HG03066 (cell line): ENCODE data around the gene TJP2.

ENCODE experiments used
- ATAC-seq: cut with Tn5 transposase; IDR thresholded peaks from one replicate; pipeline ENCODE4 v1.9.1; 2021; ENCODE audit warnings: low read depth; ENCODE audit not compliant: unreplicated experiment

Gene TJP2

DNA sequence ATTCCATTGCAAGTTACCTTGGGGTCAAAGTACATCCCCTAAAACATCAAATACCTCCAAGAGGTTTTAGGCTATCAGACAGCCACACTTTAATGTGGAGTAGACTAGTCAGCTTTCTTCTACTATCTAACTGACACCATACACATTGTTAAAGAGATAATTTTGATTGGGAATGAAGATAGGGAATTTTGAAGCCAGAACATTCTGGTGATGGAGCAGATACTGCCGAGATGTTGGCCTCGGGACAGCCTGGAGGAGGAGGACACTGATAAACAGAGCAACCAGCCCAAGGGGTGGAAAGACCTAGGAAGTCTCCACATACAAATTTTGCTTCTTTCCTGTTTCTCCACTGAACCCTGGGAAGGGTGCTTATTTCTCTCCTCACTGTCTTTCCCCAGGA is 14.9 kb downstream of the TJP2 start:
- no peak for ATAC-seq

DNA sequence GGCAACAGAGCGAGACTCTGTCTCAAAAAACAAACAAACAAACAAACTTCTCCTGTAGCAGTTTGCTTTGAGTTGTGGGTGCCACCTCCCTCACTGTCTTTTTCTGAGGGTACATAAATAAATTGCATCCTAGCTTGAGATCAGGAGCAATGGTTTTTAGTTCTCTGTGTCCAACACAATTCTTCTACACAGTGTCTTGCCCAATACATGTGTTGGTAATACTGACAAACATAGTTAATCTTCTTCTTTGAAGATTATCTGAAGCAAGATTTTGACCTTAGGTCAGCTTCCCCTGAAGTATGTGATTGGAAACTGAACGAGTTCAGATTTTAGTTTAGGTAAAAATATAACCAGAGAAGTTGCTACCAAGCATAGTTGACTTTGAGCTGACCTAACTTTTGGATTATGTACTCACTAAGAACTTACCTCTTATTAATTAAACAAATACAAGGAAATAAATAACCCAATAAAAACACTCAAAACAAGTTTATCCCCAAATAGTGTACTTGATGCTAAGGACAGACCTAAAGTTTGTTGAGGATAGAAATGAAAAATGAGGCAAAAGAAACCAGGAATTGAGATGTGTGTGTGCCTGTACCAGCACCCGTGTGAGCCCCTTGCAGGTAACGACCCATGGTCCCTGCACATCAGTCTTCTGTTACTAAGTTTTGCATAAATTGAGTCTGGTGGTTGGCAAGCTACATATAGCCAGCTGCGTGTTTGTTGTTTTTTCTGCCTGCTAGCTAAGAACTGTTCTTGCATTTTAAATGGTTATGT is 16.2 kb downstream of the TJP2 start:
- peak; percentile 69 for ATAC-seq

DNA sequence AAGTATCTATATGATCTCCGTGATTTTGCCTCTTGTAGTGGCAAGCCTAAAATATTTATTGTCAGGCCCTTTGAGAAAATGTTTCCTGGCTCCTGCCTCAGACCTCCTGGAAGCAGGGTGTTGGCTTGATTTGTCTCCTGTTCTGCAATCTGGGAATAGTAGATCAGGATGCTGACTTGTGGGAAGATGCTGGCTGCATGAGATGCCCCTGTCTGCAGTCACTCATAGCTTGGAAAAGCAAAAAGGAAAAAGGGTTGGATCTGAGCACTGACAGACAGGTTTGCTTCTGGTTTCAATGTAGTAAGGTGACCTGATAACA is 16.7 kb downstream of the TJP2 start:
- no peak for ATAC-seq

DNA sequence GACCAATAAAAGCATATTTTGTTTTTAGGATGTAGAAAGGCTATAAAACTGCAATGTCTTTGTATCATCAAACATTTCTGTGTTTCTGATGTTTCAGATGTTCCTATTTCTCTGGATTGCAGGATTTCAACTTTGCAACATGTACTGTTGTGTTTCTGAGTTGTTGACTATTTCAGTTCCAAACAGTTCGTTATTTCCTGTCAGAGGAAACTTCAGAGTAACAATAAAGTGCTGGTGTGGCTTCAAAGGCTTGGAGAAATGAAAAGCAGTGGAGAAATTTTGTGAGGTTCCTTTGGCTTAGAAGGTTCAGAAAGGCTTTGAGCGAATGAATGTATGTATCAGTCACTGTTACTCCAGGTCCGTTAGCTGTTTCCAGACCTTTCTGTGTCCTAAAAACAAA is 17.2 kb downstream of the TJP2 start:
- no peak for ATAC-seq

DNA sequence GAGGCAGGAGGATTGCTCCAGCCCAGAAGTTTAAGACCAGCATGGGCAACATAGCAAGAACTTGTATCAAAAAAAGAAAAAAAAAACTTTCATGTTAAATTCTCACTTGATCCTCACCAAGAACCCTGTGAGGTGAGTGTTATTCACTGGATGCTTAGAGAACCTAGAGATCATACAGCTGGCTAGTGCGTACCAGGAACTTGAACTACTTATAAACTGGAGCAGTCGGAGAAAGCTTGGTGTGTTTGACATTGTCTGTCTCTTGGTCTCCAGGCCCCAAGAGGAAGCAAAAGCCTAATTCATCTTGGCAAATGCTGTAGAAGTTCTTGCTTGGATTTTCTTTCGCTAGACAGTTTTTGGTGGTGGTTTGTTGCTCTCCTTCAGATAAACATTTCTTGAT is 18.1 kb downstream of the TJP2 start:
- ATAC-seq = no peak

DNA sequence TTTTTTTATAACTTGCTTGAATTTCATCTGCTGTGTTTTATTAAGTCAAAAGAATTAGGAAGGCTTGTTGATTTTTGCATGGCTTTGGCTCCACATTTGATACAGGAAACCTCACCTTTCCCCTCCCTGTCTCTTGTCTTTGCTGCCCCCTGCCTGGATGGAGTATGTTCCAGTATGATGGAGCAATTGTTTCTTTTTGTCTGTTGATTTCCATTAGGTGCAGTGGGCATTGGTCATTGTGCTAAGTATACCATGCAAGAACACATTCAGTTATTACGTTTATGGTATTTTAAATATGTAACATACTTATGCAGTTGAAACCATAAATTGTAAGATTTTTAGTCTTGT is 19.6 kb downstream of the TJP2 start:
- ATAC-seq = no peak

DNA sequence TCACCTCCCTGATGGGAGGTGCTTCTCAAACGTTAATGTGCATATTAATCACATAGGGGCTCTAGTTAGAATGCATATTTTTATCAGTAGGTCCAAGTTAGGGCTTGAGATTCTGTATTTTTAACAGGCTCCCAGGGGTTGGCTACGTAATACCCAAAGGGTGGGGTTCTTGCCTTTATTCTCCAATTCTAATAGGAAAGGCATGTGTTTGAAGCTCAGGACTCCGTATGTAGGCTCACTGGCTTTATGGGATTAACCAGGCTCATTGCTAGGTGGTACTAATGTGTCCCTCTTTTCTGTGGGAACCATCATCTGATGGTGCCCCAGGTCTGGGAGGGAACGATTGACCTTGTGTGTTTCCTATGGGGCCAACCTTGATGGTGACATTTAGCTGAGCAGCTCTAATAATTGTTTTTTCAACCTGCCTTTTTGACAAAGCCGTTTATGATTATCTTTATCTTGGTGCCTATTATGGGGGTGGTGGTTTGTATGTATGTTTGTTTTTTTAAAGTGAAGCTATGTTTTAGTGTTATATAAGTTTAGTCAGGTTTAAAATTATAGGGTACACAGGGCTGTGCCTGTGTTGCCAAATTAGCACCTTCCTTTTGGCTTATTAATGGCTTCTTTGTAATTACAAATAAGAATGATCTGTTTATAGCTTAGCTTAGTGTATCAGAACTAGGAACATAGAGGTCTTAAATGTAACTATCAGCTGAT is 20.8 kb downstream of the TJP2 start:
- no peak for ATAC-seq

DNA sequence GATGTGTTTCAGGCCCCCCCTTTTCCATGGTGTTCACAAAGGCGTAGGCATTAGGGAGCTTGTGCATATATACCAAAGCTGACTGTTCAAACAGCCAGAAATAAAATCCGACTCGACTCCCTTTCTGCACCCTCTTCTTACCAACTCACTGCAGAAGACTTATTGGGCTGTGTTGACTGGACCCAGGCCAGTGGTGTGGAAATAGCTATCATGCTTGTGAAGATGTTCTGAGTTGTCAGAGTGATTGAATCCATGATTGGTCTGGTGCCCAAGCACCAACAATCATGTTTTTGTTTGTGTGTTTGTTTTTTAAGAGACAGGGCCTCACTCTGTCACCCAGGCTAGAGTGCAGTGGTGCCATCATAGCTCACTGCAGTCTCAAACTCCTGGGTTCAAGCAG is 21.6 kb downstream of the TJP2 start:
- ATAC-seq = no peak

DNA sequence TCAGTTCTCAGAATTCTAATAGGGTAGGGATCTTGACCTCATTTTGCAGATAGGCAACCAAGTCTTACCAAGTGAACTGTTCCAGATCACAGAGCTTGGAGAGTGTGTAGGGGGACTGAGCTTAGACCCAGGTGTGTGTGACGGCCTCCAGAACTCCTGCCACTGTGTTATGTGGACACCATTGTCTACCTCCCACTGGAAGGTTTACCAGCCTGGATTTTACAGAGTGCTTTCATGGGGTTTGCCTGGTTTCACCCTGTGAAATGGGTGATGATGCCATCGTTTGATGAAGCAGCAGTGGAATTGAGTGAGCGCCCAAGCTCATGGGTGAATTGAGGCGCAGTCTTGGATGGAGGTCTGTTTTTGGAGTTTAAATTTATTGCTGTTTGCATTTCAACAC is 23.6 kb downstream of the TJP2 start:
- ATAC-seq = no peak

DNA sequence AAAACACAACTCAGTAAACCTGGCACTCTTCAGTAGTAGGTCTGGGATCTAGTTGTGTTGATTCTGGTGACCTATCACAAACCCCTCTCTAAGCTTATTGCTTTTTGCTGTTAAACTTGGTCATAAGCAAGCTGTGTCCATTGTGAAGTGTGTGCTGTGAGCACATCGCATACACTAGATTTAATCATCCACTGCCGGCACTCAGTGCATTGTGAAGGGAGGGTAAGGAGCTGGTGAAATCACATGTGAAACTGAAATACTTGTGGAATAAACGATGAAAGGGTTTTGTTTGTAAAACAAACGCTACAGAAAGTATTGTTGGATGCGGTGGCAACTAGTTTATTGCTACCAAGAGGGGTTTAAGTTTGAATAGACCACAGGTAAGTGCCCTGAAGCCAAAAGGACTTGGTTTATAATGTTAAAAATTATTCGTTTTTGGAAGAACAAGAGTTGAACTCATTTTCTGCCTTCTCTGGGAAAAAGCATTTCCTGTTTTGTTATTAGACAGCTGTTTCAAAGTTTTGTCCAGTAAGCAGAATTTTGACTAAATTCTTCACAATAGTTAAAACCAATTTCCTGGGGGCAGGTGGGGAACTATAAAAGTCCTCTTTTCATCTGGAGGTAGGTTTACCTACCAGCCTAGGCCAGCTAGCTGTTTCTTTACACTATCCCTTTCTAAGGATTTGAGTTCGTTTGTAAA is 24.6 kb downstream of the TJP2 start:
- ATAC-seq = no peak

DNA sequence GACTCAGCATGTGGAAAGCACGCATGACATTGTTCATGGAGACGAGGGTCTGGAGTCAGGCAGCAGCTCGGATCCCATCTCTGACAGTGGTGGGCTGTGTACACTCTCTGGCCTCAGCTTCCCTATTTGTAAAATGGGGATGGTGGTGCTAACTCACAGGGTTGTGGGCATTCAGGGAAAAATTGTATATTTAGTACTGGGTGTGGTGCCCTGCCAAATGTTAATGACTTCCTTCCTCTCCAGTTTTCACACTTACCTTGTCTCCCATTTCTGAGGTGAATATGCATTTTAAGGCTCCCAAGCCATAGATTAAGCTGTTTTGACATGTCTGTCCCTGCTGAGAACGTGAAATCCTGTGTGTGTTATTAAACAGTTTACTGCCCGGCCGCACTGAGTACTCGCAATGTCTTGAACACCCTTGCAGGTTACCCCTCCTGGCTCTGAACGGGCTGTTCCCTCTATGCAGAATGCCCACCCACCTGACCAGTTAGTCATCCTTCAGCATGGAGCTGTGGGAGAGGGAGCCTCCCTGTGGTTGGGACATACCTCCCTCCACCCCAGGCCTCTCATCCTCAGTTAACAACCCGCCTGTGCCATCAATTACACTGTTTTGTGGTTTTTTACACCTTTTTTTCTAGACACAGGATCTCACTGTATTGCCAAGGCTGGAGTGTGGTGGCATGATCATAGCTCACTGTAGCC is 25.8 kb downstream of the TJP2 start:
- no peak for ATAC-seq

DNA sequence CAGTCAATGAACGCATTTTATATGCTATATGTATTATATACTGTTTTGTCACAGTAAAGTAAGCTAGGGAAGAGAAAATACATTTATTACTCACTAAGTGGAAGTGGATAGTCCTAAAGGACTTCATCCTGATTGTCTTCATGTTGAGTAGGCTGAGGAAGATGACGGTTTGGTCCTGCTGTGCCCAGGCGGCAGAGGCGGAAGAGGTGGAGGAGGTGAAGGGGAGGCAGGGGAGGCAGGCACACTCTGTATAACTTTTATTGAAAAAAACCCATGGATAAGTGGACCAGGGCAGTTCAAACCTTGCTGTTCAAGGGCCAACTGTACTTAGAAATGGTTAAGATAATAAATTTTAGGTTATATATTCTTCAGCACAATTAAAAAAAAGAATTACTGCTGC is 28.5 kb downstream of the TJP2 start:
- no peak for ATAC-seq

DNA sequence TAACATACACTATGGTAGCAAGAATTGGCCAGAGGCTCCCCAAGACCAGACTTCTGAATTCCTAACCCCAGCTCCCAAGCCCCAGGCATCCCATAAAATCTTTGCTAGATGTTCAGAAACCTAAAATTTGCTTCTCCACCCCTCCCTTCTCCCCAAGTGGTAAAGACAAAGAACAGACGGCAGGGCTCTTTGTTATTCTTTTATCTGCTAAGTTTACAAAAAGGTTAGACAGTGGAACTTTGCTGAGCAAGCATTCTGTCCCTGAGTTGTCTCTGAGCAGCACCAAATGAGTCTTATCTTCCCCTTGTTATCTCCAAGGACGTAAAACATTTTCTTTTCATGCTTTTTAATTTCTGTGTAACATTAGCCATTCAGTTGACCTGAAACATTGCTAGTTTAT is 30.2 kb downstream of the TJP2 start:
- no peak for ATAC-seq

DNA sequence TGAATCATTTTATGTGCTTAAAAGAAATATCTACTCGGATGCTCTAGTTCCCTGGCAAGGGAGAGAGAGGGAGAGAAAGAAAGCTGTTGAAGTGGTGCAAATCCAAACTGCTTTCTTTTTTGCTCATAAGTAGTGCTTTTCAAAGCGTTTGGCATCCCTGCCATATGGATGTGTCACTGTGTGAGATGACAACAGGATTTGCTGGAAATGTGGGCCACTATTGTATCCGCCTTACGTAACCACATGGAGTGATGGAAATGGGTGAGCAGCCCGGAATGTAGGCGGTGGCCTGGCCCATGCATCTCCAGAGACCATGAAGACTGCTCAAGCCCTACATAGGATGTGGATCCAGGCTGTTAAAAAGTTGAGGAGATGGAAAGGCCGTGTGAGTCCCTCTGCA is 30.8 kb downstream of the TJP2 start:
- no peak for ATAC-seq

DNA sequence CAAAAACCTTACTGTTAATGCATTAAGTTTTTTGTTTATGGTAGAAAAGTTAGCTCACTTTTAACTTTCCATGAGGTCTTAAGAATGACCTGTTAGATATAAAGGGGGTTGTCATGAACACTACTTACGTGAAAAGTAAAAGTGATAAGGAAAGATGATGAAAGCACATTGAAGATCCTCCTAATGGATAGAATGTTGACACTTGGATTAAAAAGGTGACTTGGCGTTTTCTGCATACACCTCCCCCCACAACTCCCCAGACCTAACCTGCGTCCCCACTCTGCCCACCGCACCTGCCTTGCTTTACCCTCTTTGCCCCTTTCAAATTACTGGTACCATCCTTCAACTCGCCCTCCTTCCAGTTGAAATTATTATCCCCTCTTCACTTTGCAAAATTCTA is 32.0 kb downstream of the TJP2 start:
- no peak for ATAC-seq

DNA sequence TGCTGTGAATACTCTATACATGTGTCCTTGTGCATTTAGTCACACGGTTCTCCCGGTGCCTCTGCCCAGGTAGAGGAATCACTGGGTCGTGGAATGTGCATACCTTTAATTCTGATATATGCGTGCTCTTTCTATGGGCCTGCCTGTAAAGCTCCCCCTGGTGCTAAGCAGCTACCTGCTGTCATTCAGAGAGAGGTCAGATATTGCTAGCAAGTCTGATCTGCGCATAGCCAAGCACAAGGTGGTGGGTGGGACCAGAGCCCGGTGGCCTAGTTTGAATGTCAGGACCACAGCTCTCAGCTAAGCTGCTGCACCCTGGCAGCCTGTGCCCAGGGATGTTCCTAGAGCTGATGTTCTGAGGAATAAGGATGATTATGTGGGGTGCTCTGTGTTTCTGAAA is 33.4 kb downstream of the TJP2 start:
- ATAC-seq = no peak

DNA sequence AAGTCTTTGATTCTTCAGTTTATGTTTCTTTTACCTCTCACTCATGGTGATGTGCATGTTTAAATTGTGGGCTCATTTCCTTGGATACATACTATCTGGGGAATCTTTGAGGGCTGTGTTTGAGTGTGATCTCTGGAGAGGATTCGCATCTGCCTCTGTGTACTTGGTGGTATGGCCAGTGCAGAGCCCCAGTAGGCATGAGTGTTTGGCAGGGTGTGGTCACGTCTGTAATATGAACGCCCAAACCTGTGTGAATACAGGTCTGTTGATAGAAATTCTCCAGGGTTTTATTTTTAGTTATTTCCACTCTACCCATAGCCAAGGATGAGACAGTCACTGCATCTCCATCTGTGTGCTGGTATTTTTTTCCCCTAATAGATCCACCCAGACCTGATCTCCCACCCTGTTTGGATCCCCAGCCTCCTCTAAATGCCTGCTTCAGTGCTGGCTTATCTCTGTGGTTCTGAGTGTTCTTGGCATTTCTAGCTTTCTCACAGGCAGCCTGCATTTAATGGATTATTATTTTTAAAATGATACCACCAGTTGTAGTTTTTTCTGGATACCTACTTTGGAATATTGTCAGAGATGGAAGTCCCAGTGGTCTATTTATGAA is 37.5 kb downstream of the TJP2 start:
- ATAC-seq = no peak

DNA sequence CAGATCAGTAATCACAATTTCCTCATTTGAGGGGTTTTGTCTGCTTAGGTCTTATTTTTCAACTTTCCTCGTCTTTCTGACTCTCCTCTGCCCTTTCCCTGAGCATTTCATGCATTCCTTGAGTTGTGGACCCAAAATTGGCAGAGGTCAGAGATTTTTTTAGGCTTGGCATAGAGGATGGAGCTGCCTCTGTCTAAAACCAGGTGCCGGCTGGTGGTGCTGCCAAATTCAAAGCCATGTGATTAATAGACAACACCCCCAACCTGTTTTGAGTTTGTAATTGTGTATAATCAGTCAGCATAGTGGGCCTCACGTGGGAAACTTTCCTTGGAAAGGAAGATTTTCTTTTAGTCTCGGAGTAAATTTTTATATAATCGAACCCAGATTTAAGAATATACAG is 39.6 kb downstream of the TJP2 start:
- no peak for ATAC-seq

DNA sequence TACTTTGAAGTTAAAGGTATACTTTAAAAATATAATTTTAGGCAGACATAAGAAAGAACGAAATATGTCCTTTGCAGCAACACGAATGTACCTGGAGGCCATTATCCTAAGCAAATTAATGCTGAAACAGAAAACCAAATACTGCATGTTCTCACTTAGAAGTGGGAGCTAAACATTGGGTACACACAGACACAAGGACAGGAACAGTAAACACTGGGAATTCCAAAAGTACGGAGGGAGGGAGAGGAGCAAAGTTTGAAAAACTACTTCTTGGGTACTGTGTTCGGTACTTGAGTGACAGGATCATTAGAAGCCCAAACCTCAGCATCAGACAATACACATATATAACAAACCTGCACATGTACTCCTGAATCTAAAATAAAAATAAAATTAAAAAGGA is 40.9 kb downstream of the TJP2 start:
- ATAC-seq = no peak

DNA sequence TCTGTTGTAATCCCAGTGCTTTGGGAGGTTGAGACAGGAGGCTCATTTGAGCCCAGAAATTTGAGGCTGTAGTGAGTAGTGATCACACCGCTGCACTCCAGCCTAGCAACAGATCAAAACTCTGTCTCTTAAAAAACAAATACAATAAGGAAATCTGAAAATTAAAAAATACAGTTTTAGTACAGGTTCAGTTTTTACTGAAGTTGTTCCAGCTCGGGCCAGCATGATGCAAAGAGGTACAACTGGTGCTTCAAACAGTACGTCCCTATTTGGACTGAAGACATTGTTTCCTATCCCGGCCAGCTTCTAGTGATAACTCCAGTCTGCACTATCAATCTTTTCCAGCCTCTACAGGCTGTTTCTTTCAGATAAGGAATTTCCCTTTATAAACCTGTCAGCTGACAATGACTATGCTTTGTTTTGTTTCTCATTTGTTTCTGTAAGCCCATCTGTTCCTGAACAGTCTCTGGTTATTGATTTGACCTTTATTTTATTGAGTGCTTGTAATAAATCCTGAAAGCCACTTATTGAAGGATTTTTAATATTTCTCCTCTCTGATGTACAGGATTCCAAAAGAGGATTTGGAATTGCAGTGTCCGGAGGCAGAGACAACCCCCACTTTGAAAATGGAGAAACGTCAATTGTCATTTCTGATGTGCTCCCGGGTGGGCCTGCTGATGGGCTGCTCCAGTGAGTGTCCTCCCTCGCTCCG is 41.9 kb downstream of the TJP2 start:
- no peak for ATAC-seq
